ENCODE data around the gene CDK14. TPM values are rescaled to one million over a fixed set of nuclear protein-coding genes. Genes with fewer than 3 reads are reported as not detected.

The CDK14 gene
- total RNA-seq, 1 donor from 2014 or later = 58.6 TPM

- H3K4me3 ChIP-seq = no peak overlapping the region
- ATAC-seq = no peak
Observed at GRCh38 chr7:90736316-90736715, 140.2 kb downstream of the CDK14 start.

DNA sequence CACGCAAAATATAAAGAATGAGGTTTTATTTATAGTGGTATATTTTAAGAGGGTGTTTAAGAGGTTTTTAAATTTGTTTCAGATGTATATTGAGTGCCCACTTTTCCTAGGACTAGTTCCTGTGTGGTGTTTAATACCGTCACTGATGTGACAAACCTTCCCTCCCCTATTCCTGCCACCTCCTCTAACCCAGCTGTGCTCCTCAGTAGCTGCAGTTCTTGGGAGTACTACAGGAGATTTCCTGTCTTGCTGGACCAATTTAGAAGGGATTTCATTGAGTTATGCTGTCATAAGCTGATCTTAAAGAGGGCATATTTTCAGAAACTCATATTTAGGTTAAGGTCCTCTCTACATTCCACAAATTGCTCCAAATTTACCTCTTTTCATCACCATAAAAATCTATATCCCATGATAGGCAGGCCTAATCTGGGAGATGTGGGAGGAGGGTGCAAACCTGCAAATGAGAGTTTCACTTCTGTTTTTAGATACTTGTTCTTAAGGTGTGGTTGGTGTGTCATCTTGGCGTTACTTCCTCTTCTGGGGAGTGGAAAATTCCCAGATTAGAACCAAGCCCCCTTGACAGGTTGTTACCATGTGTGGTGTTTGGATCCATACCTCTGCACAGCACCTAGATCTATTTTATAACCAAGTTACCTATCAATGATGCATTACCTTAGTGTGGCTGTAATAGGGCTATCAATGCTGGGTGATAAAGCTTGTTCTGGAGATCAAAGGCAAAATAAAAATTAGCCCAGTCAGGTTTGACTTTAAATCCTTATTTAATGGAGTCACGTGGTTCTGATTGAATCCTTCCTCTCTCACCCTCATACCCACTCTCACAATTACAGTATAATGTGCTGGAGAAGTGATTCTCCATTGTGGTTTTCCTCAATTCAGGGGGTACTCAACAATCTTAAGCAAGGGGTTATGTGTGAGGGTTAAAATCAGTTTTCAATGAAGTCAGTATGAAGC is 141.1 kb downstream of the CDK14 start:
- Histone ChIP-seq H3K27me3 (ENCODE audit: low read depth) (no peaks in the 10 kb centered on the region), H3K36me3 (no peaks in the 10 kb centered on the region), H3K4me1 (no peaks in the 10 kb centered on the region), H3K9me3 (no peaks in the 10 kb centered on the region), H3K4me3 (no peak overlapping the region), H3K27ac (no peak overlapping the region)
- intact Hi-C loops (cut with DNase I) = no loop called here
- no peak for DNase-seq
- peak in 1 of 2 donors; percentile 29 for ATAC-seq
- TF ChIP-seq, protein P1, sequence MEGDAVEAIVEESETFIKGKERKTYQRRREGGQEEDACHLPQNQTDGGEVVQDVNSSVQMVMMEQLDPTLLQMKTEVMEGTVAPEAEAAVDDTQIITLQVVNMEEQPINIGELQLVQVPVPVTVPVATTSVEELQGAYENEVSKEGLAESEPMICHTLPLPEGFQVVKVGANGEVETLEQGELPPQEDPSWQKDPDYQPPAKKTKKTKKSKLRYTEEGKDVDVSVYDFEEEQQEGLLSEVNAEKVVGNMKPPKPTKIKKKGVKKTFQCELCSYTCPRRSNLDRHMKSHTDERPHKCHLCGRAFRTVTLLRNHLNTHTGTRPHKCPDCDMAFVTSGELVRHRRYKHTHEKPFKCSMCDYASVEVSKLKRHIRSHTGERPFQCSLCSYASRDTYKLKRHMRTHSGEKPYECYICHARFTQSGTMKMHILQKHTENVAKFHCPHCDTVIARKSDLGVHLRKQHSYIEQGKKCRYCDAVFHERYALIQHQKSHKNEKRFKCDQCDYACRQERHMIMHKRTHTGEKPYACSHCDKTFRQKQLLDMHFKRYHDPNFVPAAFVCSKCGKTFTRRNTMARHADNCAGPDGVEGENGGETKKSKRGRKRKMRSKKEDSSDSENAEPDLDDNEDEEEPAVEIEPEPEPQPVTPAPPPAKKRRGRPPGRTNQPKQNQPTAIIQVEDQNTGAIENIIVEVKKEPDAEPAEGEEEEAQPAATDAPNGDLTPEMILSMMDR (IDR thresholded peaks at IDR 0.05) = no peak

More at GRCh38 chr7:90736316-90736715, 140.2 kb downstream of the CDK14 start:
- H3K27ac ChIP-seq = no peak overlapping the region
- H3K27me3 ChIP-seq (ENCODE audit: low read depth) = no peaks in the 10 kb centered on the region
- DNase-seq = no peak
- TF ChIP-seq, protein P1 (IDR thresholded peaks at IDR 0.05) = no peak
- H3K9me3 ChIP-seq = no peaks in the 10 kb centered on the region
- no peaks in the 10 kb centered on the region for H3K4me1 ChIP-seq
- intact Hi-C loops (cut with DNase I) = no loop called here
- no peaks in the 10 kb centered on the region for H3K36me3 ChIP-seq

DNA sequence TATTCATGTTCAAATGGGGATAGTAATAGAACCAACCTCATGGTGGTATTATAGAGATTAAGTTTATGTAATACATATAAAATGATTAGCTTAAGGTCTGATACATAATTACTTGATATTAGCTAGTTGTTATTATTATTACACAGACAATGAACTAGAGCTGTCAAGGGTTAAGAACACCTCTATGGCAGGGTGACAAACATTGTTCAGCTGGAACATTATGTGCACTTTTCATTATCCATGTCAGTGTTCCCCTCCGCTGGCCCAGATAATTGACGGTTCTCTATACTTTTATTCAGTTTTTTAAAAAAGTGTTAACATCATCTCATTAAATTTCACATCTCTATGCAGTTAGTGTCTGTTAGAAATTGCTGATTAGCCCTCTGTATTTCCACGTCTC is 142.1 kb downstream of the CDK14 start:
- H3K27me3 ChIP-seq (ENCODE audit: low read depth) = no peaks in the 10 kb centered on the region
- no peaks in the 10 kb centered on the region for H3K36me3 ChIP-seq
- no peak overlapping the region for H3K4me3 ChIP-seq
- TF ChIP-seq, protein P1 (IDR thresholded peaks at IDR 0.05) = no peak
- DNase-seq (no peak), ATAC-seq (no peak)
- H3K9me3 ChIP-seq = no peaks in the 10 kb centered on the region
- H3K27ac ChIP-seq = no peak overlapping the region
- intact Hi-C loops (cut with DNase I) = no loop called here
- H3K4me1 ChIP-seq = no peaks in the 10 kb centered on the region

GRCh38 chr7:90739716-90740115 is 143.6 kb downstream of the CDK14 start:
- intact Hi-C loops (cut with DNase I) = no loop called here

DNA sequence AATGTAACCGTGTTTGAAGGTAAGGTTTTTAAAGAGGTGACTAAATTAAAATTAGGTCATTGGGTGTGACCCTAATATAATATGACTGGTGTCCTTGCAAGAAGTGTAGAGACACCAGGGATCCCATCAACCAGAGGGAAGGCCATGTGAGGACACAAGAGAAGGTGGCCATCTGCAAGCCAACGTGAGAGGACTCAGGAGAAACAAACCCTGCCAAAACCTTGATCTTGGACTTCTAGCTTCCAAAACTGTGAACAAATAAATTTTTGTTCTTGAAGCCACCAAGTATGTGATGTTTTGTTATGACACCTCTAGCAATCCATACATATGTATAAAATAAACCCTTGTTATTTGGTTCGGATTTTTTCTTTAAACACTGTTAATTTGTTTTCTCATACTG is 144.3 kb downstream of the CDK14 start:
- Histone ChIP-seq H3K36me3 (no peaks in the 10 kb centered on the region), H3K27ac (no peak overlapping the region), H3K4me3 (no peak overlapping the region), H3K27me3 (ENCODE audit: low read depth) (no peaks in the 10 kb centered on the region), H3K4me1 (no peaks in the 10 kb centered on the region), H3K9me3 (no peaks in the 10 kb centered on the region)
- intact Hi-C loops (cut with DNase I) = no loop called here
- DNase-seq = no peak
- ATAC-seq = no peak
- TF ChIP-seq, protein P1 (IDR thresholded peaks at IDR 0.05) = no peak

More at GRCh38 chr7:90739716-90740115, 143.6 kb downstream of the CDK14 start:
- H3K4me1 ChIP-seq = no peaks in the 10 kb centered on the region
- no peaks in the 10 kb centered on the region for H3K27me3 ChIP-seq (ENCODE audit: low read depth)
- TF ChIP-seq, protein P1 (IDR thresholded peaks at IDR 0.05) = no peak
- no peaks in the 10 kb centered on the region for H3K9me3 ChIP-seq
- H3K36me3 ChIP-seq = no peaks in the 10 kb centered on the region
- no peak overlapping the region for H3K27ac ChIP-seq
- no peak overlapping the region for H3K4me3 ChIP-seq
- no peak for DNase-seq
- no peak for ATAC-seq

Data from lower lobe of right lung (tissue), 2 donors.